ENCODE measurements around the gene PCBP2.

GRCh38 chr12:53505086-53505485 lies 53.2 kb downstream of the PCBP2 start:
- TF ChIP-seq CTCF (IDR thresholded peaks at IDR 0.05) (no peak), POLR2A (IDR thresholded peaks at IDR 0.05) (no peak)
